Neural progenitor cell (in vitro differentiated cells): ENCODE measurements around the gene TWIST2. TPM values are rescaled to one million over a fixed set of nuclear protein-coding genes. Genes with fewer than 3 reads are reported as not detected.

Source experiments
- DNase-seq: peaks from one replicate; pipeline ENCODE4 v3.0.0-alpha.2; 2016; ENCODE audit warnings: low spot score
- H2AFZ ChIP-seq: fragments of 200-600 bp; sonication (generic); replicated peaks from 2 replicates; pipeline ENCODE4 v1.6.1; 2016; ENCODE audit warnings: antibody characterized with exemption
- H3F3A ChIP-seq: fragments of 200-600 bp; sonication (generic); 2 replicates; pipeline ENCODE4 v1.6.1; 2016; ENCODE audit warnings: antibody characterized with exemption, low read depth
- H3K27ac ChIP-seq: fragments of 200-600 bp; sonication (generic); 2 replicates; pipeline ENCODE4 v1.5.1; 2016; ENCODE audit warnings: mild to moderate bottlenecking
- H3K27me3 ChIP-seq: fragments of 200-600 bp; sonication (generic); 2 replicates; pipeline ENCODE4 v1.6.1; 2016; ENCODE audit warnings: mild to moderate bottlenecking, moderate library complexity
- H3K36me3 ChIP-seq: fragments of 200-600 bp; sonication (generic); 2 replicates; pipeline ENCODE4 v1.5.1; 2016
- H3K4me1 ChIP-seq: fragments of 200-600 bp; sonication (generic); 2 replicates; pipeline ENCODE4 v1.6.1; 2016; ENCODE audit warnings: mixed run types
- H3K4me2 ChIP-seq: fragments of 200-600 bp; sonication (generic); 2 replicates; pipeline ENCODE4 v1.6.1; 2016
- H3K4me3 ChIP-seq: fragments of 200-600 bp; sonication (generic); 2 replicates; pipeline ENCODE4 v1.5.1; 2016
- H3K79me2 ChIP-seq: fragments of 200-600 bp; sonication (generic); 2 replicates; pipeline ENCODE4 v1.6.1; 2016; ENCODE audit warnings: low read depth
- H3K9ac ChIP-seq: fragments of 200-600 bp; sonication (generic); 2 replicates; pipeline ENCODE4 v1.6.1; 2016
- H3K9me3 ChIP-seq: fragments of 200-600 bp; sonication (generic); 2 replicates; pipeline ENCODE4 v1.5.1; 2016; ENCODE audit warnings: low read depth
- H4K20me1 ChIP-seq: fragments of 200-600 bp; sonication (generic); 2 replicates; pipeline ENCODE4 v1.6.1; 2016; ENCODE audit warnings: low read depth
- H3K27ac Mint-ChIP-seq: 3 replicates; pipeline ENCODE4 v1.8.0; 2021; ENCODE audit warnings: mixed read lengths
- H3K27me3 Mint-ChIP-seq: 2 replicates; pipeline ENCODE4 v1.8.0; 2022; ENCODE audit warnings: low read depth, mild to moderate bottlenecking, inconsistent platforms, moderate library complexity, mixed read lengths; ENCODE audit not compliant: insufficient read depth
- H3K36me3 Mint-ChIP-seq: 3 replicates; pipeline ENCODE4 v1.8.0; 2021; ENCODE audit warnings: mixed read lengths
- H3K4me1 Mint-ChIP-seq: 3 replicates; pipeline ENCODE4 v1.8.0; 2021; ENCODE audit warnings: mixed read lengths
- H3K4me3 Mint-ChIP-seq: 3 replicates; pipeline ENCODE4 v1.8.0; 2021; ENCODE audit warnings: mild to moderate bottlenecking, moderate library complexity, mixed read lengths
- H3K9me3 Mint-ChIP-seq: 3 replicates; pipeline ENCODE4 v1.8.0; 2020; ENCODE audit warnings: mixed read lengths
- CTCF ChIP-seq: fragments of 200-600 bp; sonication (generic); IDR thresholded peaks from 2 replicates; pipeline ENCODE4 v1.5.1; 2017; ENCODE audit warnings: antibody characterized with exemption, mild to moderate bottlenecking
- EZH2 ChIP-seq: fragments of 200-600 bp; sonication (generic); IDR thresholded peaks from 2 replicates; pipeline ENCODE4 v1.6.1; 2017; ENCODE audit warnings: antibody characterized with exemption, mild to moderate bottlenecking, moderate library complexity
- EZH2phosphoT487 ChIP-seq: fragments of 200-600 bp; sonication (generic); IDR thresholded peaks from 2 replicates; pipeline ENCODE4 v1.6.1; 2017; ENCODE audit warnings: antibody characterized with exemption
- total RNA-seq: library from RNA; depleted of rRNA; stranded (reverse); fragments of >200 nt; gene quantifications from 2 replicates; pipeline ENCODE4 v1.2.3, GENCODE V29; 2015; ENCODE audit warnings: low replicate concordance

The TWIST2 gene
- total RNA-seq, 1 donor from 2014 or later: 0.51 TPM

- Mint-ChIP-seq H3K36me3 (peaks cover 2% of the 10 kb centered on the region), H3K4me3 (peak overlapping the region; percentile 36), H3K9me3 (peaks cover 4% of the 10 kb centered on the region), H3K27ac (no peak overlapping the region), H3K4me1 (peaks cover 30% of the 10 kb centered on the region), H3K27me3 (peaks cover 13% of the 10 kb centered on the region)
- no peaks in the 10 kb centered on the region for H3K79me2 ChIP-seq
- peaks cover 9% of the 10 kb centered on the region for H3F3A ChIP-seq
- H3K4me2 ChIP-seq: no peak overlapping the region
- no peaks in the 10 kb centered on the region for H4K20me1 ChIP-seq
- no peaks in the 10 kb centered on the region for H3K27me3 ChIP-seq
- no peak overlapping the region for H3K4me3 ChIP-seq
- H2AFZ ChIP-seq: no peak overlapping the region
- H3K4me1 ChIP-seq: peaks cover 8% of the 10 kb centered on the region
- H3K9ac ChIP-seq: no peak overlapping the region
- H3K9me3 ChIP-seq: no peaks in the 10 kb centered on the region
- no peak for DNase-seq
- H3K27ac ChIP-seq: no peak overlapping the region
- H3K36me3 ChIP-seq: no peaks in the 10 kb centered on the region
- TF ChIP-seq CTCF: no peak
- TF ChIP-seq EZH2phosphoT487: no peak
- no peak for TF ChIP-seq EZH2
Measured at GRCh38 chr2:238869293-238870124, 21.6 kb downstream of the TWIST2 start.

DNA sequence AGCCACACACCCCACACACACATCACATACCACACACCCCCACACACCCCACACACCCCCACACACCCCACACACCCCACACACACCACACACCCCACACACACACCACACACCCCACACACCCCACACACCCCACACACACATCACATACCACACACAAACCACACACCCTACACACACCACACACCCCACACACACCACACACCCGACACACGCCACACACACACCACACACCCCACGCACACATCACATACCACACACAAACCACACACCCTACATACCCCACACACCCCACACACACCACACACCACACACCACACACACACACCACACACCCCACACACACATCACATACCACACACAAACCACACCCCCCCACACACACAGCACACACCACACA, 22.4 kb downstream of the TWIST2 start:
- Histone ChIP-seq H3K9ac (no peak overlapping the region), H3K36me3 (no peaks in the 10 kb centered on the region), H3K4me3 (no peak overlapping the region), H3K4me1 (peaks cover 3% of the 10 kb centered on the region), H4K20me1 (no peaks in the 10 kb centered on the region), H3K27ac (no peak overlapping the region), H2AFZ (no peak overlapping the region), H3K79me2 (no peaks in the 10 kb centered on the region), H3K4me2 (no peak overlapping the region), H3K9me3 (no peaks in the 10 kb centered on the region), H3F3A (peaks cover 9% of the 10 kb centered on the region), H3K27me3 (no peaks in the 10 kb centered on the region)
- Mint-ChIP-seq H3K9me3 (peaks cover 4% of the 10 kb centered on the region), H3K27ac (no peak overlapping the region), H3K36me3 (peaks cover 2% of the 10 kb centered on the region), H3K4me3 (no peak overlapping the region), H3K27me3 (peaks cover 13% of the 10 kb centered on the region), H3K4me1 (peaks cover 25% of the 10 kb centered on the region)
- TF ChIP-seq EZH2phosphoT487 (no peak), CTCF (no peak), EZH2 (no peak)
- no peak for DNase-seq

GRCh38 chr2:238872026-238872425, 24.1 kb downstream of the TWIST2 start:
- H3K27ac Mint-ChIP-seq: peak overlapping the region; percentile 48

More at GRCh38 chr2:238872026-238872425, 24.1 kb downstream of the TWIST2 start:
- H3K4me3 ChIP-seq: no peak overlapping the region
- H3K9me3 ChIP-seq: no peaks in the 10 kb centered on the region
- no peak for TF ChIP-seq EZH2
- TF ChIP-seq CTCF: no peak
- no peak for TF ChIP-seq EZH2phosphoT487
- Mint-ChIP-seq H3K9me3 (peaks cover 4% of the 10 kb centered on the region), H3K36me3 (peaks cover 2% of the 10 kb centered on the region), H3K4me1 (peaks cover 20% of the 10 kb centered on the region), H3K4me3 (no peak overlapping the region), H3K27me3 (peaks cover 13% of the 10 kb centered on the region)
- H3F3A ChIP-seq: peaks cover 9% of the 10 kb centered on the region
- H3K4me2 ChIP-seq: no peak overlapping the region
- no peaks in the 10 kb centered on the region for H4K20me1 ChIP-seq
- H3K27ac ChIP-seq: no peak overlapping the region
- H3K4me1 ChIP-seq: peaks cover 3% of the 10 kb centered on the region
- no peaks in the 10 kb centered on the region for H3K79me2 ChIP-seq
- DNase-seq: no peak
- H3K9ac ChIP-seq: no peak overlapping the region
- H3K27me3 ChIP-seq: no peaks in the 10 kb centered on the region
- H3K36me3 ChIP-seq: no peaks in the 10 kb centered on the region
- no peak overlapping the region for H2AFZ ChIP-seq
